Fibroblast of peridontal ligament (primary cell): ENCODE measurements around the gene HMCN2.

Experiments used
- DNase-seq: peaks from one replicate; pipeline ENCODE4 v3.0.0-alpha.2; 2010; ENCODE audit errors: extremely low read depth

Gene HMCN2

GRCh38 chr9:130306823-130307666 is 41.5 kb downstream of the HMCN2 start:
- DNase-seq, result no peak

- DNase-seq, result no peak
Observed at GRCh38 chr9:130307667-130307943, 42.0 kb downstream of the HMCN2 start.

GRCh38 chr9:130308081-130308571 is 42.6 kb downstream of the HMCN2 start:
- no peak for DNase-seq

DNA sequence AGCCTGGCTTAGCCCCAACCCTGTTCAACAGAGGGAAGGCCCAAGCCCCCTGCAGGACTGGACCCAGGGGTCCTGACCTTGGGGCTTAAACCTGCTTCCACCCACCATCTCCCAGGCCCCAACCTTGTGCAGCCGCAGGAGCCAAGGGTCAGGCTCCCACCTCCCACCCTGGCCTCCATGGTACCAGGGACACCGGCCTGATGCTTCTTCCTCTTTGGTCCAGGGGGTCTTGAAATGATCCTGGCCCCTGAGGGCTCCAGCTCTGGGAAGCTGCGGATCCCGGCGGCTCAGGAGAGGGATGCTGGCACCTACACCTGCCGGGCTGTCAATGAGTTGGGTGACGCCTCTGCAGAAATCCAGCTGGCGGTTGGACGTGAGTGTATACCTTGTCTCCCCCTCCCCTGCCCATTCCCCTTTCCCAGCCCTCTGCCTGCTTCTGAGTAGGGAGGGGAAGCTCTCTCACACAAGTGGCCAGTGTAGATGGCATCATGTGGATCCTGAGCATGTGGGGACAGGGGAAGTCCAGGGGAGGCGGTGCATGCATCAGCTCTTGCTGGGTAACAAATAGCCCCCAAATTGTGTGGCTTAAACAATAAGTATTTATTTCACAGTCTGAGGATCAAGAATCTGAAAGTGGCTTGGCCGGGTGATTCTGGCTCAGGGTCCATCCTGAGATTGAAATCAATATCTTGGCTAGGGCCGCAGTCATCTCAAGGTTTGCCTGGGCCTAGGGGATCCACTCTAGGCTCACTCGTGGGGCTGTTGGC is 44.3 kb downstream of the HMCN2 start:
- no peak for DNase-seq

DNA sequence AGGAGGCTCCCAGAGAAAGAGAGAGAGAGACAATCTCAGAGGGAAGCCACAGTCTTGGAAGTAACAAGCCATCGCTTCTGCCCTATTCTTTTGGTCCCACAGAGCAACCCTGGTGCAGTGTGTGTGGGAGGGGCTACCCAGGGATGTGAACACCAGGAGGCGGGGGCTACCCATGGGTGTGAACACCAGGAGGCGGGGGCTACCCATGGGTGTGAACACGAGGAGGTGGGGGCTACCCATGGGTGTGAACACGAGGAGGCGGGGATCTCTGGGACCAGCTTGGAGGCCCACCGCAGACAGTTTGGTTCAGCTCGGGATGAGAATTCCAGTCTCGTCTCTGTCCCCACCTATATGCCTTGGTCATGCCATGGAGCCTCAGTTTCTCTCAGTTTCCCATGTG is 44.9 kb downstream of the HMCN2 start:
- DNase-seq, result no peak

GRCh38 chr9:130311003-130311402 is 45.4 kb downstream of the HMCN2 start:
- DNase-seq, result no peak

DNA sequence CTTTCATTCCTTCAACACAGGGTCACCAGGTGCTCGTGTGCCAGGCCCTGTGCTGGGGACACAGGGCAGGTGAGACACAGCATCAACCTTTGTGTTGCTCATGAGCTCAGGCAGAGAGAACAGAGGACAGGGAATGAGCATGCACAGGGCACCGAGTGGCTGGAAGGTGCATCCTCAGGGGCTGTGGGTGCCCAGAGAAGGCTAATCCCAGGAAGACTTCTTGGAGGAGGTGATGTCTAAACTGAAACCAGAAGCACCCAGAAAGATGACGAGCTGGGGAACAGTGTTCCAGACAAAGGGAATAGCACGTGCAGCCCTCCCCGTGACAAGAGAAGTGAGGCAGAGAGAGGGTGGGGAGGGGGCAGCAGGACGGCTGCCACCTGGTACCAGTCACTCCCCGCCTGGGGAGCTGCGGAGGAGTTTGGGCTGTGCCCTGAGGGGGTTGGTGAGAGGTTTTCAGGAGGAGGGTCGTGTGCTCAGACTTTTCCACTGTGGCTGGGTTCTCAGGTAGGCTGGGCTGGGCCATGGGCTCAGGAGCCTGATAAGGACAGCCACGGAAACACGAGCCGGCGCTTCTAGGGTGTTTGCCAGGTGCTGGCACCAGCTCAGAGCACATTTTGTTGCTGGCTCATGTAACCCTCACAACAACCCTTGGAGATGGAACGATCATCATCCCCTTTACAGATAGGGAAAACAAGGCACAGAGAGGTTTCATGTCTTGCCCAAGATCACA is 46.0 kb downstream of the HMCN2 start:
- DNase-seq, result no peak

DNA sequence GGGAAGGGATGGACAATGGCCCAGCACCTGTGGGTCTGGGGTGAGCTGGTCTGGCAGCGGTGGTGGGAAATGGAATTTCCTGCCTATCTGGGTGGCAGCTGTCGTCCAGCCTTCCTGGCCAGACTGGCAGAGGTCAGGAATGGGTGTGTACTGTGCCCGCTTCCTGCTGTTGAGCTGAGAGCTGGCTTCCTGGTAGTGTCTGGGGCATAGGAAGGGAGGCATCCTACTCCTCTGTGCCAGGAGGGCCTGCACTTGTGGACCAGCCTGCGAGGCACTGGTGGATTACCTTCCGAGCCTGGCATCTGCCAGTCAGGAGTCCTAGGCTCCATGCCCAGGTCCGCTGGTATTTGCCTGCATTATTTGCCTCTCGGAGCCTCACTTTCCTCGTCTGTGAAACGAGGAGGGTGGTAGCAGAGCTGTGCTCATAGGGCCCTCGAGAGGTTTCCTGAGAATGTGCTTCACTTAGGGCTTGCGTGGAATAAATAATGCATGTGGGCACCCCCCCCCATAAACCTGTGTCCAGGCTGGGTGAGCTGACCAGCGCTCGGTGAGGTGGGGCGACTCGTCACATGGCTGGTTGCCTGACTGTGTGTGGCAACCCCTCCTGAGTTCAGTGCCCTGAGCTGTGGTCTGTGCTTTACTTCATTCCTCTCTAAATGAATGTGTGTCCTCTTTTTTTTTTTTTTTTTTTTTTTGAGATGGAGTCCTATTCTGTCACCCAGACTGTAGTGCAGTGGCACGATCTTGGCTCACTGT is 47.7 kb downstream of the HMCN2 start:
- no peak for DNase-seq

DNA sequence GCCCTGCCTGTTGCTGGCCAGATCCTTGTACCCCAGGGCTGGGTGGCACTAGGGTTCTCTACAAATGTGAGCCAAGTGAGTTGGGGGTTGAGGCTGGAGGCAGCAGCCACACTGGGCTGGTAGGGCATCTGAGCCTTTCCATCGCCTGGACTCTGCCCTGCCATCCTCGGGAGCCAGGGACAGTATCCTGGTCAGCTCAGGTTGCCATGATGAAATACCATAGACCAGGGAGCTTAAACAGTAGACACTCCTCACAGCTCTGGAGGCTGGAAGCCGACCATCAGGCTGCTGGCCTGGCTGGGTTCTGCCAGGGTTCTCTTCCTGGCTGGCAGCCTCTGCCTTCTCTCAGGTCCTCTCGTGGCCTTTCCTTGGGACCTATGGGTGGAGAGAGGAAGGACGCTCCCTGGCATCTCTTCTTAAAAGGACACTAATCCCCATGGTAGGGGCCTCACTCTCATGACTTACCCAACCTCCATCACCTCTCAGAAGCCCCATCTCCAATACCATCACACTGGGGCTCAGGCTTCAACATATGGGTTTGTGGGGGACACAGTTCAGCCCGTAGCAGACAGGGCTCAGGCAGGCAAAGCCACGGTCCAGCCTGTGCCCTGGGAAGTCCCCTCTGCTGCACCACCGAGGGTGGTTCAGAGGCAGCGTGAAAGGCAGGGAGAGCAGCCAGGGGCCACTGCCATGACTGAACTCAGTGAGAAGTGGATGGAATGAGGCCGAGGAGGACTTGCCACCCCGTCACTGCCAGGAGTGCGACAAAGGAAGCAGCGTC is 50.1 kb downstream of the HMCN2 start:
- DNase-seq, result no peak

GRCh38 chr9:130316430-130316829 is 50.9 kb downstream of the HMCN2 start:
- no peak for DNase-seq

GRCh38 chr9:130319300-130319699 is 53.7 kb downstream of the HMCN2 start:
- DNase-seq, result no peak

GRCh38 chr9:130319944-130320712 is 54.6 kb downstream of the HMCN2 start:
- DNase-seq, result no peak

- DNase-seq, result no peak
Observed at GRCh38 chr9:130320723-130321481, 55.3 kb downstream of the HMCN2 start.

GRCh38 chr9:130321539-130321938 is 56.0 kb downstream of the HMCN2 start:
- no peak for DNase-seq

DNA sequence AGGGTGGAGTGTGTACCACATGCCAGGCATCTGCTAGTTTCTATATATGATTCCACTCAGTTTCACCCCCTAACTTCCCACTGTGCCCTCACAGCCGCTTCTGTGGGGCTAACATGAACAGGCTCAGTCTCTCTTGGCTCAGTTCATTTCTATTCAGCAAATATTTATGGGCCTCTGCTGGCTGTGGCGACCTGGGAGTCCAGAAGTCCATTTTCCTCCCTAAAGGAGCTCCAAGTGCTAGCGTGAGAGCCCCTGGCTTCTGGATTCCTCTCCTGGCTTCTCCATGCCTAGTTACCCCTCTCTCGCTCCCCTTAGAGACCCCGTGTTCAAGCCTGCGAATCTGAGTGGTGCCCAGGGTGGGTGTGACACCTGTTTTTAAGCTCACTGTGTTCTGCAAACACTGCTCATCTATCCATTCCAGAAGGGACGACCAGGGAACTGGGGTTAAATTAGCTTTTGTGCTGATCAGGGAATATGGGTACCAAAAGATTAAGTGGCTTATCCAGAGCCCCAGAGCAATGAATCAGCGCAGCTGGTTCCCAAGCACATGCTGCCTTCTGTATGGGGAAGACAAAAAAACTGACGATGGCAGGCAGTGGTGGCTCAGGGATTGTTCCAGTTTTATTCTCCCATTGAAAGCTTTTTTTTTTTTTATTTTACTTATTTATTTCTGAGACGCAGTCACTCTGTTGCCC is 57.6 kb downstream of the HMCN2 start:
- DNase-seq, result no peak

GRCh38 chr9:130325921-130326320 is 60.4 kb downstream of the HMCN2 start:
- no peak for DNase-seq

GRCh38 chr9:130327070-130327780 is 61.7 kb downstream of the HMCN2 start:
- no peak for DNase-seq

DNA sequence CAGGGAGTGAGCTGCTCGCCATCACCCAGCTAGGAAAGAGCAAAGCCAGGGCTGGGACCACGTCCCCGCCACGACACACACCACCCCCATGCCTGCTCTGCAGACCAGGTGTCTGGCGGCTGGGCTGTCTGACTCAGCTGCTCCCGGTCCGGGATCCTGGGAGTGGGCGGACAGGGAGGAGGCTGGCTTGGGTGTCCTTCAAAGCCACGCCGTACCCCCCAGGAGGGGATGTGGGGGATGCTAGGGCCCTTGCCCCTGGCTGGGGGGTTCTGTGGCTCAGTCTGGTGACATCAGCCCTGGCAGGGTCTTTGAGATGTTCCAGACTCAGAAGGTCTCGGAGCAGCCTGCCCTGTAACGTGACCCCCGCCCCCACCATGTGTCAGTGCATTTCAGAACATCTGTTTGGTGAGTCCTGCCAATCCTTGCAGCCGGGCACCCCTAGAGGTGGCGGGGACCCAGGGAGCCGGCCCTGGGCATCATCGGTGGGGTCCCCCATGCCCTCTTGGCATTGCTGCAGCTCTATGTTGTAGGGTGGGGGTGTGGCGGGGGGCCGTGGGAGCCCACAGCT is 62.3 kb downstream of the HMCN2 start:
- no peak for DNase-seq
